SK-N-SH treated with all-trans-retinoic acid at 6 μM for 48 hours (cell line): ENCODE measurements around the gene FUBP3.

Experiments
- ARNTL ChIP-seq: fragments of 450-650 bp; formaldehyde crosslinking; IDR thresholded peaks from 2 replicates; pipeline ENCODE4 v1.5.0; 2020; ENCODE audit warnings: low read depth, mild to moderate bottlenecking, moderate library complexity, borderline replicate concordance
- BACH2 ChIP-seq: fragments of 250-450 bp; sonication (Bioruptor Pico); IDR thresholded peaks from 2 replicates; pipeline ENCODE4 v1.9.0; 2021; ENCODE audit warnings: mild to moderate bottlenecking, borderline replicate concordance
- CSDC2 ChIP-seq: fragments of 250-450 bp; sonication (Bioruptor Pico); IDR thresholded peaks from 2 replicates; pipeline ENCODE4 v1.5.0; 2020; ENCODE audit warnings: mild to moderate bottlenecking, moderate library complexity
- ESRRG ChIP-seq: fragments of 250-450 bp; sonication (Bioruptor Pico); IDR thresholded peaks from 2 replicates; pipeline ENCODE4 v1.6.1; 2021; ENCODE audit warnings: mild to moderate bottlenecking
- GLIS3 ChIP-seq: fragments of 250-450 bp; sonication (Bioruptor Pico); IDR thresholded peaks from 2 replicates; pipeline ENCODE4 v1.5.0; 2020; ENCODE audit warnings: mild to moderate bottlenecking, moderate library complexity
- ISL1 ChIP-seq: fragments of 250-450 bp; sonication (Bioruptor Pico); IDR thresholded peaks from 2 replicates; pipeline ENCODE4 v2.1.2; 2022; ENCODE audit warnings: mild to moderate bottlenecking, moderate library complexity
- PATZ1 ChIP-seq: fragments of 250-450 bp; sonication (Bioruptor Pico); IDR thresholded peaks from 2 replicates; pipeline ENCODE4 v1.8.0; 2020; ENCODE audit warnings: mild to moderate bottlenecking, moderate library complexity, borderline replicate concordance
- PPARA ChIP-seq: fragments of 250-450 bp; sonication (Bioruptor Pico); IDR thresholded peaks from 2 replicates; pipeline ENCODE4 v1.5.0; 2020; ENCODE audit warnings: mild to moderate bottlenecking, borderline replicate concordance
- RARB ChIP-seq: fragments of 250-450 bp; sonication (Bioruptor Pico); IDR thresholded peaks from 2 replicates; pipeline ENCODE4 v1.8.0; 2021; ENCODE audit warnings: mild to moderate bottlenecking, moderate library complexity
- ZC3H10 ChIP-seq: fragments of 250-450 bp; sonication (Bioruptor Pico); IDR thresholded peaks from 2 replicates; pipeline ENCODE4 v1.5.1; 2021; ENCODE audit warnings: mild to moderate bottlenecking, moderate library complexity
- ZFP3 ChIP-seq: fragments of 250-450 bp; sonication (Bioruptor Pico); IDR thresholded peaks from 2 replicates; pipeline ENCODE4 v1.5.0; 2020; ENCODE audit warnings: mild to moderate bottlenecking, moderate library complexity
- ZNF565 ChIP-seq: fragments of 450-650 bp; formaldehyde crosslinking; conservative IDR thresholded peaks from 2 replicates; pipeline ENCODE4 v1.5.0; 2020; ENCODE audit warnings: low read depth, mild to moderate bottlenecking, moderate library complexity
- ZNF70 ChIP-seq: fragments of 450-650 bp; formaldehyde crosslinking; IDR thresholded peaks from 2 replicates; pipeline ENCODE4 v1.5.0; 2020; ENCODE audit warnings: mild to moderate bottlenecking, moderate library complexity
- ZNF8 ChIP-seq: fragments of 450-650 bp; formaldehyde crosslinking; IDR thresholded peaks from 2 replicates; pipeline ENCODE4 v1.5.0; 2020; ENCODE audit warnings: mild to moderate bottlenecking, moderate library complexity

- TF ChIP-seq ARNTL (CRISPR knock-in tag) = no peak
- no peak for TF ChIP-seq ISL1 (CRISPR knock-in tag)
- TF ChIP-seq RARB (CRISPR knock-in tag) = no peak
- no peak for TF ChIP-seq ZC3H10 (CRISPR knock-in tag)
- TF ChIP-seq ZNF70 (CRISPR knock-in tag) = no peak
- TF ChIP-seq PATZ1 = no peak
- no peak for TF ChIP-seq GLIS3
- TF ChIP-seq PPARA = no peak
- no peak for TF ChIP-seq ESRRG (CRISPR knock-in tag)
- no peak for TF ChIP-seq CSDC2 (CRISPR knock-in tag)
- TF ChIP-seq BACH2 = no peak
- TF ChIP-seq ZNF8 = no peak
- TF ChIP-seq ZFP3 (CRISPR knock-in tag) = no peak
- TF ChIP-seq ZNF565 = no peak
These were observed 93.7 kb downstream of the FUBP3 start for GRCh38 chr9:130672933-130673615.
